GM12878 (cell line): ENCODE data around the gene C15orf62. TPM values are rescaled to one million over a fixed set of nuclear protein-coding genes. Genes with fewer than 3 reads are reported as not detected.

Experiments used
- ATAC-seq: fragments of 200-7000 bp; cut with Tn5 transposase; 3 replicates; pipeline ENCODE4 v1.9.1; 2020; ENCODE audit warnings: mild to moderate bottlenecking, moderate library complexity
- BruUV-seq: library from RNA; stranded (reverse); fragments of 400-500 nt; replicated peaks from 2 replicates; lab custom pipeline; 2021; lab: Mats Ljungman, UMichigan
- CTCF ChIA-PET: fragments of 300-600 bp; sonication (Branson Sonifier 250); formaldehyde crosslinking; extraction: SDS; loops from one replicate; lab custom pipeline; 2021; ENCODE audit warnings: inconsistent platforms; lab: Yijun Ruan, JAX
- POLR2A ChIA-PET: fragments of 350-600 bp; formaldehyde crosslinking; extraction: SDS; loops from one replicate; lab custom pipeline; 2021; ENCODE audit warnings: inconsistent platforms; lab: Charles Lee
- RAD21 ChIA-PET: fragments of 300-600 bp; sonication (Branson Sonifier 250); formaldehyde crosslinking; loops from one replicate; lab custom pipeline; 2023; ENCODE audit warnings: antibody characterized with exemption; ENCODE audit not compliant: unreplicated experiment; lab: Charles Lee
- SMC1A ChIA-PET: fragments of 300-600 bp; sonication (Branson Sonifier 250); formaldehyde crosslinking; loops from one replicate; lab custom pipeline; 2023; ENCODE audit not compliant: unreplicated experiment, uncharacterized antibody; lab: Charles Lee
- DNase-seq: peaks from one replicate; pipeline ENCODE4 v3.0.0-alpha.2; 2011; ENCODE audit warnings: low read depth, low spot score
- FAIRE-seq: peaks from 3 replicates; lab custom pipeline; 2011; peaks lifted over from hg19 to GRCh38; lab: Jason Lieb, UNC
- H2AFZ ChIP-seq: 2 replicates; pipeline ENCODE4 v1.6.0; 2011; ENCODE audit warnings: low read depth, low read length, control low read depth; ENCODE audit not compliant: control insufficient read depth
- H3K27ac ChIP-seq: 2 replicates; pipeline ENCODE4 v1.5.1; 2011; ENCODE audit warnings: control low read depth; ENCODE audit not compliant: control insufficient read depth, insufficient read depth
- H3K27me3 ChIP-seq, 2 experiments: replicated peaks in 1 of 2; 2 replicates each; pipeline versions ENCODE4 v1.6.0 to v1.6.1; 2011; ENCODE audit warnings: low read length in 1 of 2; ENCODE audit not compliant: control insufficient read depth in 2 of 2, insufficient read depth in 2 of 2
- H3K36me3 ChIP-seq, 2 experiments: 2 replicates each; pipeline ENCODE4 v1.5.1; 2011; ENCODE audit warnings: low read length in 1 of 2; ENCODE audit not compliant: control insufficient read depth in 2 of 2, insufficient read depth in 2 of 2
- H3K4me1 ChIP-seq: 2 replicates; pipeline ENCODE4 v1.6.1; 2011; ENCODE audit warnings: mild to moderate bottlenecking, low read length, moderate library complexity, mixed read lengths; ENCODE audit not compliant: control insufficient read depth, insufficient read depth
- H3K4me2 ChIP-seq: 2 replicates; pipeline ENCODE4 v1.6.0; 2011; ENCODE audit warnings: control low read depth; ENCODE audit not compliant: control insufficient read depth, insufficient read depth
- H3K4me3 ChIP-seq: fragments of 200-600 bp; sonication (generic); 2 replicates; pipeline ENCODE4 v1.5.1; 2016
- H3K79me2 ChIP-seq: 2 replicates; pipeline ENCODE4 v1.6.0; 2011; ENCODE audit warnings: low read length; ENCODE audit not compliant: control insufficient read depth, insufficient read depth
- H3K9ac ChIP-seq: 2 replicates; pipeline ENCODE4 v1.8.0; 2011; ENCODE audit warnings: low read length, control low read depth, mixed read lengths; ENCODE audit not compliant: control insufficient read depth, insufficient read depth
- H3K9me3 ChIP-seq: replicated peaks from 3 replicates; pipeline ENCODE4 v1.5.1; 2011; ENCODE audit warnings: mild to moderate bottlenecking, low read length; ENCODE audit not compliant: control insufficient read depth, insufficient read depth
- H4K20me1 ChIP-seq: 2 replicates; pipeline ENCODE4 v1.6.0; 2011; ENCODE audit not compliant: control insufficient read depth, insufficient read depth
- BACH1 ChIP-seq: fragments of 450-650 bp; IDR thresholded peaks from 2 replicates; pipeline ENCODE4 v1.6.1; 2017; ENCODE audit warnings: mild to moderate bottlenecking, borderline replicate concordance
- BMI1 ChIP-seq: fragments of 450-650 bp; IDR thresholded peaks from 2 replicates; pipeline ENCODE4 v1.6.1; 2016; ENCODE audit warnings: mild to moderate bottlenecking, moderate library complexity, borderline replicate concordance
- NFXL1 ChIP-seq: fragments of 450-650 bp; IDR thresholded peaks from 2 replicates; pipeline ENCODE4 v1.6.1; 2017; ENCODE audit warnings: antibody characterized with exemption, mild to moderate bottlenecking, borderline replicate concordance
- NR2C1 ChIP-seq: fragments of 450-650 bp; IDR thresholded peaks from 2 replicates; pipeline ENCODE4 v1.6.1; 2017; ENCODE audit warnings: antibody characterized with exemption, mild to moderate bottlenecking, moderate library complexity
- NRF1 ChIP-seq: conservative IDR thresholded peaks from 2 replicates; pipeline ENCODE4 v1.6.1; 2011; ENCODE audit warnings: mild to moderate bottlenecking, low read depth, low read length, improper control_type of control experiment
- SRF ChIP-seq, 2 experiments: IDR thresholded peaks; 2 replicates each; pipeline ENCODE4 v1.6.1; 2011; ENCODE audit warnings: low read depth in 2 of 2, low read length in 2 of 2, mild to moderate bottlenecking in 1 of 2, moderate library complexity in 1 of 2
- TCF7 ChIP-seq: IDR thresholded peaks from 2 replicates; pipeline ENCODE4 v1.6.1; 2014; ENCODE audit warnings: antibody characterized with exemption, borderline replicate concordance
- YBX1 ChIP-seq: fragments of 450-650 bp; IDR thresholded peaks from 2 replicates; pipeline ENCODE4 v1.6.1; 2016; ENCODE audit warnings: antibody characterized with exemption
- ZNF217 ChIP-seq: fragments of 450-650 bp; IDR thresholded peaks from 2 replicates; pipeline ENCODE4 v1.6.1; 2017; ENCODE audit warnings: antibody characterized with exemption, mild to moderate bottlenecking
- WGBS: methylation state at CpG from one replicate; pipeline ENCODE4 v1.1.6; 2016; ENCODE audit warnings: low lambda C conversion rate; ENCODE audit not compliant: insufficient replicate concordance, insufficient coverage; ENCODE audit errors: missing lambda C conversion rate; 5-methylcytosine and 5-hydroxymethylcytosine counted together
- in situ Hi-C: fragments of 300-500 bp; cut with MboI; formaldehyde crosslinking; loops from 9 replicates; pipeline ENCODE4 v1.14.3; 2018; ENCODE audit warnings: mixed read lengths
- intact Hi-C: fragments of 100-400 bp; cut with micrococcal nuclease; formaldehyde crosslinking; loops from one replicate; pipeline ENCODE4 v1.14.2; 2022; ENCODE audit not compliant: unreplicated experiment
- polyA plus RNA-seq, 11 experiments: library from polyadenylated mRNA; depleted of rRNA in 4 of 11; unstranded in 6 of 11; stranded (reverse) in 5 of 11; fragments of >200 nt; fragmentation: Nextera tagmentation in 4 of 11; fragmentation: Illumina TruSeq in 1 of 11; extraction: Ambion mirVana in 4 of 11; extraction: Trizol in 1 of 11; gene quantifications; 1 replicate in 1 of 11; 2 replicates in 10 of 11; pipeline versions ENCODE4 v1.2.1 to v1.2.3, GENCODE V29; 2011 to 2016; ENCODE audit warnings: inconsistent platforms in 2 of 11, missing spikeins in 2 of 11, low read depth in 1 of 11
- total RNA-seq, 4 experiments: library from RNA; depleted of rRNA in 3 of 4; stranded (reverse); fragments of >200 nt in 3 of 4; fragmentation: Illumina TruSeq in 1 of 4; extraction: Trizol in 1 of 4; gene quantifications; 2 replicates each; pipeline versions ENCODE4 v1.2.1 to v1.2.3, GENCODE V29; 2013 to 2021
- TF ChIP-seq, protein P1 (sequence below): IDR thresholded peaks from 2 replicates; pipeline ENCODE4 v1.6.1; 2012; ENCODE audit warnings: low read length, inconsistent platforms

C15orf62 gene
- total and polyA plus RNA-seq, 10 of the 15 experiments (the other 5 are each of a cell fraction or from before 2014, with no cell fraction given), result 0.06 to 0.68 (median 0.40) TPM; not detected in 1

DNA sequence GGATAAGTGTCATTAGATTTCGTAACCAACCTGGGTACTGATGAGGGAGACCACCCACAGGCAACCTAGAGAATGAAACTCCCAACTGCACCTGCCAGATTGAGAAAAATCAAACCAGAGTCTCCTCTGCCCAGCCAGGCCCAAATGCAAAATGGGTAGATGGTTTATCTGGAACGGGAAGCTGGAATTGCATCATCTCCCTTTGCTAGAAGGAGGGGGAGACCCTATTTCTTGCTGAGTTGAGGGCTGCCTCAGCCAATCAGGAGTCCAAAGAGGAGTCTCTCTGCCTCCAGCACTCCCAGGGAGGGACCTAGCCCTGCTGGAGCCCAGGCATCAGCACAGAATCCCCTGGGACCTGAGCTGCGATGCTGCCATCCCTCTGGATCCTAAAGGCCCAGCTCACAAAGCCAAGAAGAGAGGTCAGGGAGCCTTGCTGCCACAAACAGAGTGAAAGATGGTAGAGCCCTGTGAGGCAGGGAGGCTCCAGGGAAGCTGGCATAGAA lies 22.8 kb upstream of the C15orf62 start:
- Histone ChIP-seq H3K9ac (no peak overlapping the region), H3K9me3 (no peaks in the 10 kb centered on the region), H2AFZ (no peak overlapping the region), H3K27ac (no peak overlapping the region), H3K4me2 (no peak overlapping the region), H3K79me2 (peaks cover under 1% of the 10 kb centered on the region), H3K4me1 (peaks cover 9% of the 10 kb centered on the region), H3K27me3 (no peaks in the 10 kb centered on the region), H3K4me3 (no peak overlapping the region), H3K36me3 (peaks cover 16 to 18% of the 10 kb centered on the region in 2 experiments), H4K20me1 (no peaks in the 10 kb centered on the region)
- ChIA-PET RAD21 (interaction anchor here (0.6 to 2.3 kb wide), 9 partner anchors 8 to 157 kb away, joined by 3 to 14 read pairs (median 3); partner anchors contain the start of gene SPINT1), SMC1A (interaction anchor here (0.7 to 2.3 kb wide), 8 partner anchors 24 to 145 kb away, joined by 3 to 22 read pairs (median 4); no protein-coding TSS in a partner anchor), CTCF (interaction anchor here (0.7 to 3.3 kb wide), 11 partner anchors 11 to 147 kb away, joined by 3 to 37 read pairs (median 6); partner anchors contain the start of genes C15orf62 and VPS18), POLR2A (interaction anchor here (0.8 kb wide), 1 partner anchor 59 kb away, joined by 5 read pairs; no protein-coding TSS in a partner anchor)
- BruUV-seq, result no TSS peak
- FAIRE-seq (no peak), ATAC-seq (no peak), DNase-seq (no peak)
- WGBS, result 79% methylated on average over 3 of the region's 3 CpGs
- in situ Hi-C loops (no loop called here), intact Hi-C loops (loop anchor here (5.0 kb wide), 1 partner anchor 35 kb away; no protein-coding TSS in a partner anchor)
- TF ChIP-seq NFXL1 (no peak), NR2C1 (no peak), BACH1 (no peak), TCF7 (no peak), YBX1 (no peak), SRF (IDR thresholded peaks at IDR 0.05; ENCODE audit: low read depth in 2 of 2, low read length in 2 of 2) (no peak), NRF1 (no peak), BMI1 (no peak), ZNF217 (no peak)
- TF ChIP-seq, protein P1, sequence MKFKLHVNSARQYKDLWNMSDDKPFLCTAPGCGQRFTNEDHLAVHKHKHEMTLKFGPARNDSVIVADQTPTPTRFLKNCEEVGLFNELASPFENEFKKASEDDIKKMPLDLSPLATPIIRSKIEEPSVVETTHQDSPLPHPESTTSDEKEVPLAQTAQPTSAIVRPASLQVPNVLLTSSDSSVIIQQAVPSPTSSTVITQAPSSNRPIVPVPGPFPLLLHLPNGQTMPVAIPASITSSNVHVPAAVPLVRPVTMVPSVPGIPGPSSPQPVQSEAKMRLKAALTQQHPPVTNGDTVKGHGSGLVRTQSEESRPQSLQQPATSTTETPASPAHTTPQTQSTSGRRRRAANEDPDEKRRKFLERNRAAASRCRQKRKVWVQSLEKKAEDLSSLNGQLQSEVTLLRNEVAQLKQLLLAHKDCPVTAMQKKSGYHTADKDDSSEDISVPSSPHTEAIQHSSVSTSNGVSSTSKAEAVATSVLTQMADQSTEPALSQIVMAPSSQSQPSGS, result no peak
